ENCODE data around the gene PTPRC.

The PTPRC gene

GRCh38 chr1:198772626-198773025, 133.8 kb downstream of the PTPRC start:
- no peak for DNase-seq

GRCh38 chr1:198773030-198773429, 134.2 kb downstream of the PTPRC start:
- DNase-seq = no peak

GRCh38 chr1:198773523-198773922, 134.7 kb downstream of the PTPRC start:
- no peak for DNase-seq

GRCh38 chr1:198774421-198774820, 135.6 kb downstream of the PTPRC start:
- DNase-seq = no peak

GRCh38 chr1:198775606-198776005, 136.8 kb downstream of the PTPRC start:
- no peak for DNase-seq

- DNase-seq = no peak
Measured at GRCh38 chr1:198776602-198777029, 137.8 kb downstream of the PTPRC start.

- no peak for DNase-seq
Measured at GRCh38 chr1:198778049-198778448, 139.2 kb downstream of the PTPRC start.

- DNase-seq = no peak
Measured at GRCh38 chr1:198780376-198780775, 141.5 kb downstream of the PTPRC start.

- no peak for DNase-seq
Measured at GRCh38 chr1:198788561-198789064, 149.8 kb downstream of the PTPRC start.

GRCh38 chr1:198793714-198794113, 154.9 kb downstream of the PTPRC start:
- DNase-seq = no peak

GRCh38 chr1:198794498-198794897, 155.7 kb downstream of the PTPRC start:
- DNase-seq = no peak

- no peak for DNase-seq
Measured at GRCh38 chr1:198797656-198798055, 158.8 kb downstream of the PTPRC start.

- DNase-seq = no peak
Measured at GRCh38 chr1:198798923-198799386, 160.1 kb downstream of the PTPRC start.

- no peak for DNase-seq
Measured at GRCh38 chr1:198805498-198806151, 166.8 kb downstream of the PTPRC start.

- no peak for DNase-seq
Measured at GRCh38 chr1:198806861-198807260, 168.0 kb downstream of the PTPRC start.

Measured in activated effector memory CD4-positive, alpha-beta T cell treated with anti-CD3 and anti-CD28 coated beads, Interleukin-2, amount 50 U/mL, for 16 hours (primary cell).